Measurements from ENCODE around the gene TAGLN2.
"Not testable (repeated sequence)": the region's sequence is repeated elsewhere in the genome, so short reads cannot be mapped to it uniquely, and the experiment has no call there.

The TAGLN2 gene

DNA sequence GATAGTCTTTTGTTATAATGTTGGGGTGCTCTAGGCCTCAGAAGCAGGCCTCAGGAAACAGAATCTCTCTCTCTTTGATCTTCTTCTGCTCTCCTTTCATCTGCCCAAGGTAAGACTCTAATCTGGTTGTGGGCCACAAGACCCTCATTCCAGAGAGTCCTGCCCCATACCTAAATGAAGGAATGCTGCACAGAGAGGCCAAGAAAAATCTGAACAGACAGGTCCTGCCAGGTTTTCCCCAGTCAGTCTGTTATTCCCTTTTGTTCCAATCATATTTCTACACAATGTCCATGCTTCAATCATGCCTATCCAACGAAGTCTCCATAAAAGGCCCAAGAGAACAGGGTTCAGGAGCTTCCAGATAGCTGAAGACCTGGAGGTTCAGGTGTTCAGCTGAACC, 18.3 kb downstream of the TAGLN2 start:
- in situ Hi-C loops (cut with HindIII; ENCODE audit: low sequenced_read_pairs): no loop called here

GRCh38 chr1:159904036-159904435, 21.3 kb downstream of the TAGLN2 start:
- in situ Hi-C loops (cut with HindIII; ENCODE audit: low sequenced_read_pairs): not testable (repeated sequence)

DNA sequence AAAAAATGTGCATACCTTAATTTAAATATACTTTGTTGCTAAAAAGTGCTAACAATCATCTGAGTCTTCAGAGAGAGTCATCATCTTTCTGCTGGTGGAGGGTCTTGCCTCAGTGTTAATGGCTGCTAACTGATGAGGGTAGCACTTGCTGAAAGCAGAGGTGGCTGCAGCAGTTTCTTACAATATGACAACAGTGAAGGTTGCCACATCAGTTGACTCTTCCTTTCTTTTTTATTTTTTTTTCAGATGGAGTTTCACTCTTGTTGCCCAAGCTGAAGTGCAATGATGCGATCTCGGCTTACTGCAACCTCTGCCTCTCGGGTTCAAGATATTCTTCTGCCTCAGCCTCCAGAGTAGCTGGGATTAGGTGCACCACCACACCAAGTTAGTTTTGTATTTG, 22.8 kb downstream of the TAGLN2 start:
- in situ Hi-C loops (cut with HindIII; ENCODE audit: low sequenced_read_pairs): no loop called here

DNA sequence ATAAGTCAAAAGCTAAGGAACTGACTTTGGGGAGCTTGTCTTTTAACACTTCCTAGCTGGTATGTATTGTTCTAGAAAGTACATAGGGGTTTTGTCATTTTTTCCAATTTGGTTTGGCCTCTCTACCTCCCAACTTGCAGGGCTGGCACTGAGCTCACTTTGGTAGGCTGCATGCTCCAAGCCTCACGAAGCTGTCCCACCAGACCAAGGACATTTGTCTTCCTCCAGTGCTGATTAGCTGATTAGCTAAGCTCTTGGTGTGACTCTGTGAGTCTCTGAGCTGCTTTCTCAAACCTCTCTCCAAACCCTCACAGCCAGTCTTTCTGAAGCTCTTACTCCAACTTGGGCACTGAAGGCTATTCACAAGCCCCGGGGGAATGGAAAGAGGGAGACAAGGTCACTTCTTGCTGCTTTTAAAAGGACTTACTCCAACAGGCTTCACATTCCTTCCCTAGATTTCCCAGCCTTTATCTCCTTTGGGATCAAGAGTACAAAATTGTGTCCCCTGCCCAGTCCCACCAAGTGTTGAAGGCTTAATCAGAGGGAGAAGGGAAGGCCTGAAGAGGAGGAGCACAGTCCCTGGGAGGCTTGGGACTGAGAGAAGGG, 24.4 kb downstream of the TAGLN2 start:
- in situ Hi-C loops (cut with HindIII; ENCODE audit: low sequenced_read_pairs): no loop called here

DNA sequence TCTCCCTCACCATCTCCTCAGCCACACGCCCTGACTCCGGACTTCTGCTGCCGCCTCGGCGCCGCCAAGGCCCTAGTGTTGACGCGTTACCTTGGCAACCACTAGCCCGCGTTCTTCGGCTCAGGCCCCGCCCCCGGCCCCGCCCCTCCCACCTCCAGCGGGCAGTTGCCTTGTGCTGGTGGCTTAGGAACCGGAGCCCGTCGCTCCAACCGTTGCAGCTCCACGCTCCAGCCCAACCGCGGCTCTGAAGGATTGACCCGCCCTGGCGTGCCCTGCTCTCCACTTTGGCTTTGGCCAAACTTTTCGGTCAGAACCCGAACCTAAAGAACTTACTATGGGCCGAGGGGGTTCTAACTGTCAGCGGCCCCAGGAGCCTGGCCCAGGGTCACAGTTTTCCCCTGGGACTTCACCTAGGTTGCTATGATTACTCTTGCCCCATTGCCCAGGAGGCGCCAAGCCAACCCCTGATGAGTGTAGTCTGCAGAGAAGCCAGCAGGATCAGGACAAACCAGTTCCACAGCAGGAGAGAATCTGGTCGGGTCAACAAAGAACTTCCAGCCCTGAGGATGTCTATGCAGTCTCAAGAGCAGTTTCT, 25.1 kb downstream of the TAGLN2 start, which contains the start of gene CFAP45:
TSS of gene CFAP45 (minus strand) at position 80 of the 595 bp plus-strand sequence. CDS start at position 13, 67 bp downstream.
- in situ Hi-C loops (cut with HindIII; ENCODE audit: low sequenced_read_pairs): no loop called here

- in situ Hi-C loops (cut with HindIII; ENCODE audit: low sequenced_read_pairs): loop anchor here (25.0 kb wide), 2 partner anchors 287 to 687 kb away; partner anchors contain the start of gene ACKR1
Observed at GRCh38 chr1:159899634-159900033, 25.7 kb downstream of the TAGLN2 start.

DNA sequence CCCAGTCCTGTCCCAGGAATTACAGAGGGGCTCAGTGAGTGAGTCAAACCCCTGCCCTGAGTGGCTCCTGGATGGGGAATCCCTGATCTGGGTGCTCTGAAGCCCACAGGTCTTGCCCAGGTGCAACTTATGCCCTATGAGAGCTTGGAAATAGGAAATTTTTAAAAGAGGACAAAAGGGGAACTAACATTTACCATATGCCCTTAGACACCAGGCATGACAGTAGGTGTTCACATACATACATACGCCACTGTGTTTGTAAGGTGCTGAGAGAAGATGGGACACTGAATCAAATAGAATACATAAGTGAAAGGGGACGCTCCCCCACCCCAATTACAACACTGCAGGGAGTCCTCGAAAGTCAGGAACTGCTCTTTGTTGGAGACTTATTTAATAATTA, 26.8 kb downstream of the TAGLN2 start:
- in situ Hi-C loops (cut with HindIII; ENCODE audit: low sequenced_read_pairs): loop anchor here (25.0 kb wide), 2 partner anchors 286 to 686 kb away; partner anchors contain the start of gene ACKR1

DNA sequence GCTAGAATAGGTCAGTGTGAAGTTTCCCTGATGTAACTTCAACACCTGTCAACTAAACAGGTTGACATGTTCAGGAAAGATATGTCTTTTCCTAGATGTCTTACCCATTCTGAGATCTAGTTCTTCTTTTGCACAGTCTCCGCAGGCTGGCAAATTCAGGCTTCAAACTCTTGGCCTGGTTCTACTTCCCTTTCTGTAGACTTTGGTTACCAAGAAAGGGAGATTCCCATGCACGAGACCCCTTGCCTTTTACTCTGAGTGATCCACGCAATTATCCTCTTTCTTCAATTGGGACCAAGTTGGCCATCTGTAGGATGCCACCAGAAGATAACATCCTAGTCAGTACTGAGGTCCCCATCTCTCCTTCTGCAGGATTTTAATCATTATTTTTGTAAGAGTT, 27.3 kb downstream of the TAGLN2 start:
- in situ Hi-C loops (cut with HindIII; ENCODE audit: low sequenced_read_pairs): loop anchor here (25.0 kb wide), 2 partner anchors 286 to 686 kb away; partner anchors contain the start of gene ACKR1

DNA sequence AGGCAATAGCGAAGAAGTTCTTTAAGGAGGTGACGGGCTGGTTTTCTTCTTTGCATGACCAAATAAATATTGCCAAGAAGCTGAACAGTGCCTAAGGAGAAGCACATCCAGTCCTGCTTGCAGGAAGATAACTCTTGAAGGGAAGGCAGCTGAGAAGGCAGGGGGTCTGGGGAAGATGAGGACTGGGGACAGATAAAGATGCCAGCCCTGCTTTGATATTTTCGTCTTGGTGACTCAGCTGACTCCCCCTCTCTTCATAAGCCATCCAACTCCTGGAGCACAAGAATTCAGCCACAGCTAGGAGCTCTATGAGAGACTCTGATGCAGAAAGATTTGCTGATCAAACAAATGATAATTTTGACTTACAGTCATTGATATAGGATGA, 28.8 kb downstream of the TAGLN2 start:
- in situ Hi-C loops (cut with HindIII; ENCODE audit: low sequenced_read_pairs): loop anchor here (25.0 kb wide), 2 partner anchors 284 to 684 kb away; partner anchors contain the start of gene ACKR1

- in situ Hi-C loops (cut with HindIII; ENCODE audit: low sequenced_read_pairs): loop anchor here (25.0 kb wide), 2 partner anchors 284 to 684 kb away; partner anchors contain the start of gene ACKR1
Observed at GRCh38 chr1:159895836-159896545, 29.3 kb downstream of the TAGLN2 start.

DNA sequence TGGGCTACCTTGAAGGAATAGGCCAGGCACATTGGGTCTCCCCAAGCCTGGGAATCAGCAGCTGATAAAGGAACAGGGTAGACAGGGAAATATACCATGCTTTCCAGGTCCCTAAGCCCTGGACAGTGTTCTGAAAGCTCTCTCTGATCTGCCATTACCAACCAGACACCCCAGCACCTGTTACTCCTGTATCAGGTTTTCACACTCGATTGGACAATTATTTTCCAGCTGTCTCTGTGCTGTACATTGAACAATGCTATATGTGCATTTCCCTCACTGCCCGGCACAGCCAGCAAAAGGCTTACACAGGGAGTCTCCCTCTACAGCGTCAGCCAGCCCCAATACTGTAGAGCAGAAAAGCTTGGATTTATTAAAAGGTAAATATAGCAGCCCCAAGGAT, 30.0 kb downstream of the TAGLN2 start:
- in situ Hi-C loops (cut with HindIII; ENCODE audit: low sequenced_read_pairs): loop anchor here (25.0 kb wide), 2 partner anchors 283 to 683 kb away; partner anchors contain the start of gene ACKR1

DNA sequence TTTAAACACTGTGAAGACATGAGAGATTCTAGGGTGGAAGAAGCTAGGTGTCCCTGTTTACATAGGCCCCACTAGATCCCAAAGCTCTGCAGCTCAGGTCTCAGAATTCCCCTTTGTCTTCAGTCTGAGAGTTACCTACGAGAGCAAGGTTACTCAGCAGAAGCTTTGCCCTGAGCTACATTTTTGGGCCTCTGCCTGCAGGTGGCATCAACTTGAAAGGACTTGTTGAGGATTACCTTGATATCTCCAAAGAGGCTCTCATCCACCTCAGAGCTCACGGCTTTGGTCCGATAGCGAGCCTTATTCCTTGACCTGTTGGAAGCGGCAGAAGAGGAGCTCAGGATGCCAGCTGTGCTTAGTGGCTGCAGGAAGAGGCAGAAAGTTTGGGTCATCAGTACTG, 32.4 kb downstream of the TAGLN2 start:
- in situ Hi-C loops (cut with HindIII; ENCODE audit: low sequenced_read_pairs): loop anchor here (25.0 kb wide), 2 partner anchors 281 to 681 kb away; partner anchors contain the start of gene ACKR1

GRCh38 chr1:159891275-159892157, 33.8 kb downstream of the TAGLN2 start:
- in situ Hi-C loops (cut with HindIII; ENCODE audit: low sequenced_read_pairs): loop anchor here (25.0 kb wide), 2 partner anchors 279 to 679 kb away; partner anchors contain the start of gene ACKR1

DNA sequence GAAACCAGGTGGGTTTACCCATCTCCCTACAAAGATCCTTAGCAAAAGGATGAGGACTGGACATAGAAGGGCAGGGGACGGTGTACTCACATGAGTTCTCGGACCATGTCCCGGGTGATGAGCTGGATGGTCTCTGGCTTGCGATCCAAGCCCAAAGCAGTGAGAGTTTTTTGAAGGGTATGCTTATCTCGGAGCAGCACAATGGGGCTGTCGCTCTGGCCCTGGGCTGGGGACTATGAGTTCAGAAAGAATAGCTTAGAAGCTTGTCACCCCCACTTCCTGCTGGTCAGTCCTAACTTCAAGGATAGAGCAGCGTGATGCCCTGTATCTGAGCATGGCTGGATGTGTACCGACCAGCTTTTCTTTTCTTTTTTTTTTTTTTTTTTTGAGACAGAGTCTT, 34.9 kb downstream of the TAGLN2 start:
- in situ Hi-C loops (cut with HindIII; ENCODE audit: low sequenced_read_pairs): loop anchor here (25.0 kb wide), 2 partner anchors 278 to 678 kb away; partner anchors contain the start of gene ACKR1

- in situ Hi-C loops (cut with HindIII; ENCODE audit: low sequenced_read_pairs): loop anchor here (5.0 to 25.0 kb wide), 3 partner anchors 93 to 678 kb away; partner anchors contain the start of gene ACKR1
Observed at GRCh38 chr1:159889821-159890252, 35.5 kb downstream of the TAGLN2 start.

- in situ Hi-C loops (cut with HindIII; ENCODE audit: low sequenced_read_pairs): loop anchor here (5.0 to 25.0 kb wide), 3 partner anchors 92 to 677 kb away; partner anchors contain the start of gene ACKR1
Observed at GRCh38 chr1:159889202-159889601, 36.1 kb downstream of the TAGLN2 start.

DNA sequence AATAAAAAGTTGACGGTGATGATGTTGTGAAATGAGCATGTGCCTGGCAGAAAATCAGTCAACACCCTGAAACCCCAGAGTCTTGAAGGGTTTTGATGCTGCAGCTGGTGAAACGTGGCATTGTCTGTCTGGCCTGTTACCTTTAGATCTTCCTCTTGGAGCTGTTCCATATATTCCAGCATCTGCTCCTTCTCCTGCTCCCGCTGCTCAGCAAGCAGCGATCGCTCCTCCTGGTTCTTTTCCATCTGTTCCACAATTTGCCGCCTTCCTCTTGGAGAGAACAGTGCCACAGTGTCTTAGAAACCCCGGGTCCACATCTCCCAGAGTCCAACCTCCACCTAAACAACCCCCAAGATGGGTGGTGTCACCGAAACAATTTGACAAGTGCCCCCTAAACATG, 41.0 kb downstream of the TAGLN2 start:
- in situ Hi-C loops (cut with HindIII; ENCODE audit: low sequenced_read_pairs): loop anchor here (25.0 kb wide), 2 partner anchors 272 to 672 kb away; partner anchors contain the start of gene ACKR1

DNA sequence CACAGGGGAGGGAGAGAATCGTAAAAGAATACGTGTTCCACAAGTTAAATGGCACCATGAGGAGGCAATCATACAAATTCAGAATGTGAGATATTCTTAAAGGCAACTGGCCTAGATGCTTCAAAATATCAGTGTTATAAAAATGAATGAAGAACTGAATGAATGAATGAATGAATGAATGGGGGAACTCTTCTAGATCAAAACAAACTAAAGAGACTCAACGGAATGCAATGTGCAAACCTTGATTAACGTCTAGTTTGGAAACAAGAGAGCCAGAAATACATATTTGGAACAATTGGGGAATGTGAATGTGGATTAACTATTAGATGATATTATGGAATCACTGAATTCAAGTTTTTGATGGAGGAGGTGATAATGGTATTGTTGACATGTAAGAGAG, 42.2 kb downstream of the TAGLN2 start:
- in situ Hi-C loops (cut with HindIII; ENCODE audit: low sequenced_read_pairs): loop anchor here (25.0 kb wide), 2 partner anchors 271 to 671 kb away; partner anchors contain the start of gene ACKR1

DNA sequence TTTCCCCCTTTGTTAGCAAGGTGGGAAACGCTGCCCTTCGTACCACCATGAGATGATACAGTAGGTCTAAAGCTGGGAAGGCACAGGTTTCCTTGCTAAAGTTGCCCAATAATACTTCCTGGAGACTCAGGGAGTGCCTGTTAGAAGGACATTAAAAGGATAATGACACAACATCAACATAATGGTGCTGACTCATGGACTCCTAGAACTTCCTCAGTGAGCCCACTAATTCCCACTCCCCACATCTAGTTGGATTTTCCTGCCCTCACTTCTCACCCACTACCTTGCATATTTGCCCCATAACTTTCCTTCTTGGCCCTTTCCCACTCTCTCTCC, 42.8 kb downstream of the TAGLN2 start:
- in situ Hi-C loops (cut with HindIII; ENCODE audit: low sequenced_read_pairs): loop anchor here (25.0 kb wide), 2 partner anchors 270 to 670 kb away; partner anchors contain the start of gene ACKR1

Measured in DLD1 (cell line).